HG03378 (cell line): ENCODE data around the gene DDX1.

ENCODE experiments used
- ATAC-seq: cut with Tn5 transposase; IDR thresholded peaks from one replicate; pipeline ENCODE4 v1.9.1; 2021; ENCODE audit warnings: mild to moderate bottlenecking, moderate library complexity; ENCODE audit not compliant: unreplicated experiment

DDX1 gene

GRCh38 chr2:15642815-15643500 is 51.3 kb downstream of the DDX1 start:
- no peak for ATAC-seq

- ATAC-seq = no peak
These were observed 52.3 kb downstream of the DDX1 start for GRCh38 chr2:15643791-15644585.

GRCh38 chr2:15645300-15645699 is 53.6 kb downstream of the DDX1 start:
- ATAC-seq = no peak

- ATAC-seq = no peak
These were observed 54.2 kb downstream of the DDX1 start for GRCh38 chr2:15645720-15646385.

- no peak for ATAC-seq
These were observed 55.0 kb downstream of the DDX1 start for GRCh38 chr2:15646661-15647060.

- ATAC-seq = no peak
These were observed 56.2 kb downstream of the DDX1 start for GRCh38 chr2:15647622-15648590.

- ATAC-seq = no peak
These were observed 57.2 kb downstream of the DDX1 start for GRCh38 chr2:15648593-15649525.

GRCh38 chr2:15649561-15650255 is 58.0 kb downstream of the DDX1 start:
- ATAC-seq = no peak

GRCh38 chr2:15650616-15651366 is 59.1 kb downstream of the DDX1 start:
- no peak for ATAC-seq

- no peak for ATAC-seq
These were observed 59.7 kb downstream of the DDX1 start for GRCh38 chr2:15651367-15651727.

- ATAC-seq = no peak
These were observed 60.6 kb downstream of the DDX1 start for GRCh38 chr2:15652252-15652651.

- no peak for ATAC-seq
These were observed 61.1 kb downstream of the DDX1 start for GRCh38 chr2:15652801-15653200.

GRCh38 chr2:15653806-15654726 is 62.4 kb downstream of the DDX1 start:
- no peak for ATAC-seq

GRCh38 chr2:15654727-15655073 is 63.0 kb downstream of the DDX1 start:
- no peak for ATAC-seq

- ATAC-seq = no peak
These were observed 63.6 kb downstream of the DDX1 start for GRCh38 chr2:15655123-15655887.

- ATAC-seq = no peak
These were observed 64.4 kb downstream of the DDX1 start for GRCh38 chr2:15656090-15656489.

GRCh38 chr2:15657759-15658158 is 66.1 kb downstream of the DDX1 start:
- no peak for ATAC-seq
